Ovary (tissue), 9 donors: ENCODE measurements around the gene SMAD9. TPM values are rescaled to one million over a fixed set of nuclear protein-coding genes. Genes with fewer than 3 reads are reported as not detected.

Source experiments
- DNase-seq, 5 donors: peaks; one replicate each; pipeline ENCODE4 v3.0.0-alpha.2; 2019 to 2020
- H3K27ac ChIP-seq, 2 donors: fragments of 200-600 bp; one replicate each; pipeline versions ENCODE4 v1.5.1 to v1.8.0; 2019 to 2022
- H3K27me3 ChIP-seq: fragments of 200-600 bp; one replicate; pipeline ENCODE4 v1.8.0; 2022
- H3K36me3 ChIP-seq: fragments of 200-600 bp; sonication (generic); one replicate; pipeline ENCODE4 v1.5.1; 2019
- H3K4me1 ChIP-seq: one replicate; pipeline ENCODE4 v1.8.1; 2013; ENCODE audit warnings: mild to moderate bottlenecking, moderate library complexity; ENCODE audit not compliant: insufficient read depth
- H3K4me3 ChIP-seq: fragments of 200-600 bp; sonication (generic); one replicate; pipeline ENCODE4 v1.5.1; 2017
- H3K9me3 ChIP-seq, 2 donors: fragments of 200-600 bp in 1 of 2; sonication (generic) in 1 of 2; one replicate each; pipeline versions ENCODE4 v1.5.1 to v1.8.1; 2013 to 2019; ENCODE audit warnings: mild to moderate bottlenecking in 1 of 2, moderate library complexity in 1 of 2
- CTCF ChIP-seq, 3 donors: fragments of 450-650 bp in 2 of 3; fragments of 200-600 bp in 1 of 3; IDR thresholded peaks; one replicate each; pipeline versions ENCODE4 v1.5.1 to v1.8.0; 2016 to 2022; ENCODE audit warnings: antibody characterized with exemption in 3 of 3, mild to moderate bottlenecking in 1 of 3
- EP300 ChIP-seq: sonication (generic); formaldehyde crosslinking; IDR thresholded peaks from one replicate; pipeline ENCODE4 v1.6.1; 2017; ENCODE audit warnings: antibody characterized with exemption
- POLR2A ChIP-seq: fragments of 450-650 bp; IDR thresholded peaks from one replicate; pipeline ENCODE4 v1.6.1; 2017; ENCODE audit warnings: antibody characterized with exemption, mild to moderate bottlenecking, moderate library complexity
- WGBS, 3 donors: extraction: QIAGEN DNeasy Blood & Tissue Kit in 1 of 3; methylation state at CpG; one replicate each; pipeline versions ENCODE4 v1.1.5 to v1.1.7; 2013 to 2017; 5-methylcytosine and 5-hydroxymethylcytosine counted together
- intact Hi-C, 4 donors: fragments of 100-400 bp; cut with DNase I; formaldehyde crosslinking; loops; one replicate each; pipeline versions ENCODE4 v1.11.0 to v1.15.1; 2022 to 2023
- polyA plus RNA-seq, 2 donors: library from polyadenylated mRNA; stranded (reverse); fragments of 200-250 nt in 1 of 2; fragments of 350-450 nt in 1 of 2; fragmentation: Illumina TruSeq in 1 of 2; extraction: RNeasy Lipid Tissue Mini Kit (QIAGEN cat#74804) in 1 of 2; gene quantifications; one replicate each; pipeline ENCODE4 v1.2.3, GENCODE V29; 2013 to 2014
- total RNA-seq, 7 donors: library from RNA; depleted of rRNA in 2 of 7; stranded (reverse); fragments of >200 nt in 2 of 7; fragmentation: NEBNext Ultra II Directional in 3 of 7; extraction: Animal tissue kit (Norgen Biotek cat#: 25700) in 3 of 7; gene quantifications; one replicate each; pipeline versions ENCODE4 v1.1.0 to v1.2.4, GENCODE V29; 2016 to 2023
- donor health status: DM: no; HTN: no; CAD: no; lungs with moderate emphysema.
- donor health status: DM: no; HTN: no; CAD: no.
- donor health status: Bipolar disorder and iron deficiency.
- donor health status: DM: yes; HTN: yes; CAD: no.
- donor health status: DM: no; HTN: no; CAD: no.
- donor health status: DM: yes; HTN: yes; CAD: no.

The SMAD9 gene
- total and polyA plus RNA-seq, 9 donors, result 7.6 to 26.5 (median 11.7) TPM

GRCh38 chr13:36872621-36873020, 47.4 kb downstream of the SMAD9 start:
- intact Hi-C loops, result no loop called here
- H3K36me3 ChIP-seq, result no peaks in the 10 kb centered on the region

GRCh38 chr13:36870050-36870692, 49.9 kb downstream of the SMAD9 start:
- Histone ChIP-seq H3K27me3 (no peaks in the 10 kb centered on the region), H3K4me1 (no peaks in the 10 kb centered on the region), H3K9me3 (no peaks in the 10 kb centered on the region), H3K36me3 (no peaks in the 10 kb centered on the region), H3K4me3 (no peak overlapping the region), H3K27ac (no peak overlapping the region)
- no peak for TF ChIP-seq EP300
- no peak for TF ChIP-seq CTCF (IDR thresholded peaks at IDR 0.05)
- no peak for TF ChIP-seq POLR2A
- intact Hi-C loops, result no loop called here
- 96 to 100% (median 100%) methylated on average over 1 of the region's 1 CpG for WGBS, 3 donors
- no peak for DNase-seq

More at GRCh38 chr13:36872621-36873020, 47.4 kb downstream of the SMAD9 start:
- no peak for TF ChIP-seq EP300
- TF ChIP-seq POLR2A, result no peak
- TF ChIP-seq CTCF (IDR thresholded peaks at IDR 0.05), result no peak
- Histone ChIP-seq H3K4me3 (no peak overlapping the region), H3K4me1 (no peaks in the 10 kb centered on the region), H3K9me3 (no peaks in the 10 kb centered on the region), H3K27me3 (no peaks in the 10 kb centered on the region), H3K27ac (no peak overlapping the region)
- WGBS, 3 donors, result 82 to 83% (median 82%) methylated on average over 10 of the region's 10 CpGs
- no peak for DNase-seq

GRCh38 chr13:36866232-36866631, 53.8 kb downstream of the SMAD9 start:
- DNase-seq, result no peak
- no peak overlapping the region for H3K27ac ChIP-seq
- H3K4me1 ChIP-seq, result no peaks in the 10 kb centered on the region
- TF ChIP-seq EP300, result no peak
- TF ChIP-seq POLR2A, result no peak
- no peak for TF ChIP-seq CTCF (IDR thresholded peaks at IDR 0.05)
- H3K9me3 ChIP-seq, result no peaks in the 10 kb centered on the region
- no peak overlapping the region for H3K4me3 ChIP-seq
- no peaks in the 10 kb centered on the region for H3K27me3 ChIP-seq
- H3K36me3 ChIP-seq, result no peaks in the 10 kb centered on the region
- intact Hi-C loops, result loop anchor here in 1 of 4 donors (5.0 kb wide), 1 partner anchor 116 kb away; no protein-coding TSS in a partner anchor

- Histone ChIP-seq H3K27ac (no peak overlapping the region), H3K27me3 (no peaks in the 10 kb centered on the region), H3K4me1 (no peaks in the 10 kb centered on the region), H3K36me3 (no peaks in the 10 kb centered on the region), H3K4me3 (no peak overlapping the region), H3K9me3 (no peaks in the 10 kb centered on the region)
- WGBS, 3 donors, result 92 to 96% (median 94%) methylated on average over 5 of the region's 5 CpGs
- DNase-seq, result no peak
- TF ChIP-seq EP300, result no peak
- TF ChIP-seq POLR2A, result no peak
- TF ChIP-seq CTCF (IDR thresholded peaks at IDR 0.05), result no peak
- intact Hi-C loops, result loop anchor here in 1 of 4 donors (5.0 kb wide), 1 partner anchor 117 kb away; no protein-coding TSS in a partner anchor
These were observed 54.8 kb downstream of the SMAD9 start for GRCh38 chr13:36865265-36865664.
